HG03045 (cell line): ENCODE data around the gene EPHB6.

Experiments used
- ATAC-seq: cut with Tn5 transposase; IDR thresholded peaks from one replicate; pipeline ENCODE4 v1.9.1; 2021; ENCODE audit warnings: mild to moderate bottlenecking, moderate library complexity; ENCODE audit not compliant: unreplicated experiment

EPHB6 gene, protein sequence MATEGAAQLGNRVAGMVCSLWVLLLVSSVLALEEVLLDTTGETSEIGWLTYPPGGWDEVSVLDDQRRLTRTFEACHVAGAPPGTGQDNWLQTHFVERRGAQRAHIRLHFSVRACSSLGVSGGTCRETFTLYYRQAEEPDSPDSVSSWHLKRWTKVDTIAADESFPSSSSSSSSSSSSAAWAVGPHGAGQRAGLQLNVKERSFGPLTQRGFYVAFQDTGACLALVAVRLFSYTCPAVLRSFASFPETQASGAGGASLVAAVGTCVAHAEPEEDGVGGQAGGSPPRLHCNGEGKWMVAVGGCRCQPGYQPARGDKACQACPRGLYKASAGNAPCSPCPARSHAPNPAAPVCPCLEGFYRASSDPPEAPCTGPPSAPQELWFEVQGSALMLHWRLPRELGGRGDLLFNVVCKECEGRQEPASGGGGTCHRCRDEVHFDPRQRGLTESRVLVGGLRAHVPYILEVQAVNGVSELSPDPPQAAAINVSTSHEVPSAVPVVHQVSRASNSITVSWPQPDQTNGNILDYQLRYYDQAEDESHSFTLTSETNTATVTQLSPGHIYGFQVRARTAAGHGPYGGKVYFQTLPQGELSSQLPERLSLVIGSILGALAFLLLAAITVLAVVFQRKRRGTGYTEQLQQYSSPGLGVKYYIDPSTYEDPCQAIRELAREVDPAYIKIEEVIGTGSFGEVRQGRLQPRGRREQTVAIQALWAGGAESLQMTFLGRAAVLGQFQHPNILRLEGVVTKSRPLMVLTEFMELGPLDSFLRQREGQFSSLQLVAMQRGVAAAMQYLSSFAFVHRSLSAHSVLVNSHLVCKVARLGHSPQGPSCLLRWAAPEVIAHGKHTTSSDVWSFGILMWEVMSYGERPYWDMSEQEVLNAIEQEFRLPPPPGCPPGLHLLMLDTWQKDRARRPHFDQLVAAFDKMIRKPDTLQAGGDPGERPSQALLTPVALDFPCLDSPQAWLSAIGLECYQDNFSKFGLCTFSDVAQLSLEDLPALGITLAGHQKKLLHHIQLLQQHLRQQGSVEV

DNA sequence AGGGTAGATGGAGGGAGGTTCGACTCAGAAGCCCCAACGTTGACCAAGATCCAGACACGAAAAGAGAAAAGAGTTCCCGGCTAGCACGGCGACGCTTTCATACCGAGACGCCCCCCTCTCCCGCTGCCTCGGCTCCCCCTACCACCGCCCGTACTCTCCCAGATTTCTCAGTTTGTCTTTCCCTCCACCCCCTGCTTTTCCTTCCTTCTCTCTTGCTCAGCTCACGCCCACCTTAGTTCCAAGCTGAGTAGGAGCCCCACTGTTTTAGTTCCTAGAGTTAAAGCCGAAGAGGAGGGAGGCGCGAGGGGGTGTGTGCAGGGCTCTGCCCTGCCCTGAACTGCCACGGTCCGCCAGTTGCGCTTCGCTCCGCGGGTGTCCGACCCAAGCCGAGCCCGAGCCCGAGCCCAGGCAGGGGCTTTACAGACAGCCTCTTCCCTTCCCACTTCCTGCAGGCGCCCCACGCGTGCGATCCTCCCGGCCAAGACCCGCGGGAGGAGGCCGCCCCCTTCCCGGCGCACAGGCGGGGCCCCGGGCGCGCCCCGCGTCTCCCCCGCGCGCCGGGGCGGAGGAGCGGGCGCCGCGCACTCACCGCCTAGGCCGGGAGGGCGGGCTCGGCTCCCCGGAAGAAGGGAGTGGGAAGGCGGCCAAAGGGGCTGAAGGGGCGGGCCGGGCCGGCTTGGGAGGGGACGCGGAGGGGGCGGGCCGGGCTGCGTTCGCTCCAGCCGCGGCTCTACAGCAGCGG lies at the start of gene EPHB6:
Gene EPHB6 (plus strand): TSS at position 705 of the 742 bp plus-strand sequence. CDS start 8,152 bp downstream, outside the sequence.
- peak; percentile 61 for ATAC-seq

DNA sequence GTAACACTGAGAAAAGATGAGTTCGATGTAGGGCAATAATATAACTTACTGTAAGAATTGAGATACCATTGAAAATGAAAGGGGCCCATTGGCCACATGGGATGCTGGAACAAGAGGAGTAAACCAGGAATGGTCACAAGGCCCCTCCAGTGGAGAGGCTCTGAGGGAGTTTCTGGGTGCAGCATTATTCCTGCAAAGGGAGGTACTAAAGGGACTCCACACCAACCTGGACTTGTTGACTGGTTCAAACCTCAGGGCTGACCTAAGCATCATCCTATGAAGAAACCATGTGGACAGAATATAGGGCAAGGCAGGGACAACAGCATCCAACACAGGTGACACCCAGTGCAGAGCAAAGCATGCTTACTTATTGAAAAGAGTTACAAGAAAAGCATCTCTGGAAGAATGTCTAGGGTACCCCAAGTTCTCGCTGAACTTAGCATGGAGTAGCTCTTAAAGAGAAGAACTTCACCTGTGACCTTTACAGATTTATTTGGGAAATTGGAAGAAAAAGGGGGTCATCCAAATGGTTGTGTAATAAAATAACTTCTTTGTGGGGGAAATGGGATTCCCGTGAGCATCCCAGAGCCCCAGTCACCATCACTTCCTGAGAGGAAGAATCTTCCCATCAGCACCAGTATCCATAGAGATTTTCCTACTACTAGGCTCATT lies 49.4 kb upstream of the EPHB6 start:
- ATAC-seq: no peak

DNA sequence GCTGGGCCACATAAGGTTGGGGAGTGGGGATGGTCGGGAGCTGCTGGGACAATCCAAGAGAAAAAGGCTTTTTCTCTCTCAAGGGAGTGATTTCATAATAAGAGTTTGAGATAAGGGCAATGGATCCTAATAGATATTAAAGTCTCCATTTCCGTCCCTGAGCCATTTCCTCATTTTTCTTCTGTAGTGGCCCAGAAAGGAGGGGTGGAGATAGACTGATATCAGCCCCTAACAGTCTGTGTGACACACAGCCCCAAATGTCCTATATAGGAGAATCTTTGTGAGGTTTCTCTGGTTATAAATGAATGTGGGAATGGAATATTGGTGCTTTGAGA lies 48.9 kb upstream of the EPHB6 start:
- ATAC-seq: no peak

DNA sequence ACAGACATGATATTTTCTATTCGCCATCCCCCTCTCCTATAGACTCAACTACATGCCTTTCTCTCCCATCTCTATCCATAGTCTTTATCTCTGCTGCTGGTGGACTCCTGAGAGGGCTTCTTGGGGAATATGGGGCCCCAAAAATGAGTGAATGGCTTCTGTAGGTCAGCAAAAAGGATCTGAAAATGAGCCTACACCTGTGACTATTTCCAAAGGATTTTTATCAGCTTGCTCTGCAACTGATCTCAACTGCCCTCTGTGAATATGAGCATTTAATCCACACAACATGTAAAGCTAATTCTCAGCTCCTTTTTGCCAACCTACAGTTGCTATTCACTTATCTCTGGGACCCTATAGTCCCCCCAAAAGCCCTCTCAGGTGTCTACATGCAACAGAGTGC lies 47.9 kb upstream of the EPHB6 start:
- ATAC-seq: no peak

DNA sequence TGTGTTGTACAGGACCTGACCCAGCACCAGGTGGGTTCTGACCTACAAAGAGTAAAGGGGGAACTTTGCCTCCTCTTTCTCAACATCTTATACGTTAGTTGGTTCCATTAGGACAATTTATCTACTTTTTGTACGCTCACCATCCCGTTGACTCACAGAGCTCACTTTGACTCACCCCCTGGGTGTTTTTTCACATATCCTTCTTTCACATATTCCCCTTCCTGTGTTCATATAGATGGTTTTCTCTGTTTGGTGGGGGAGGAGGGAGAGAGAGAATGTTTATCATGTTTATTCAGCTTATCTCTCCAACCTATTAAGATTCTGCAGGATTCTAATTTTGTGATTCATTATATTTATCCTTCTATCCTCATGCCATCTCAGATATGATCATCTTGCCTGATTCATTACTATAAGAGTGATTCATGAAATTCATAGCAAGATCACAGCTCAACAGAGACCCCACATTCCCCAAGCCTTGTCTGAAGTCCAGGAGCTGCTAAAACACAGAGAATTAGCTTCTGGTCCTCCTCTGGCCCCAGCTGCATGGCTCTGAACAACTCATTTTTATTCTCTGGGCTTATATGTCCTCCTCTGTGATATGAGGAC lies 46.9 kb upstream of the EPHB6 start:
- no peak for ATAC-seq

DNA sequence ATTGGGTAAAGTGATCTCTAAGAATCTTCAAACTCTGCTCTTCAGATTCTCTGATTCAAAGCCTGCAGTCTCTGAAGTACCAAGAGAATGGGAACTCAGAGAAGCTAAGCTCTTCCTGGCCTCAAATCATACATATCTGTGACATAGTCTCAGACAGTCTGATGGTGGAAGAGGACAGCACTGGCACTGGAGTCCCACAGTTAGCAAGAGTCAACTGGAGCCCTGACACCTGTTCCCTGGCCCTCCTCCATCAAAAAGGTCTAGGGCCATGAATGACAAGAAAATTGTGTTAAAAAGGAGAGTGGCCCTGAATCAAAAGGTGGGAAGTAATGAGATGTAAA lies 46.4 kb upstream of the EPHB6 start:
- peak; percentile 33 for ATAC-seq

DNA sequence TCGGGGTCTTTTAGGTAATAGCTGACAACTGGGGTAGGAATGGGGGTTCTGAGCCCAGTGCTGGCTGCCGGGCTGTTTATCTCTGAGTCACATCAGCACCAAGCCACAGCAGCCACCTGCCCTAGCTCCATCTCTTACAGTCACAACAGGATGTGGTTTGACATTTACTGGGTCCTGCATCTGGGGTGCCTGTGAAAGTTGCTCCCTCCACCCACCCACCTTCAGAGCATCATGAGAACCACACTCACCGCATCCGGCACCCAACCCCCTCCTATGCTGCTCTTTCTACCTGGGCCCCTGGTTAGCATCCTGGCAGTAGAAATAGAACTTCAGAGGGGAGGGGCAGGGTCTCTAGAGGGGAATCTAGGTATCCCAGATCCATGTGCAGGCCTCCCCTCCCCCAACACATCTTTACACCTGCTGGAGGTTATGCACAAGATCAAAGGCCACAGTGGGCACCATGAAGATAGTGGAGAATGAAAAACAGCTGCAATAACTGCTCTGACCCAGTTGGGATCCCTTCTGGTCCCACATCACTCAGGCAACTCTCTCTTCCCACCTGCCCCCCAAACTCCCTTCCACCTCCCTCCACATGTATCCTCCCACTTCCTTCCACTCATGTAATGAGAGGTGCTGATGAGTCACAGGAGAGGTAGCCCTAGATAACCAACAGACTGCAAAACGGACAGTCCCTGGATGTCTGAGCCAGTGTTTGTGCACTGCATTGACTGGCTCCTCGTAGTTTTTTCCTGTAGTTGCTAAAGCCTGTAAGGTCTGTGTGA lies 45.9 kb upstream of the EPHB6 start:
- peak; percentile 90 for ATAC-seq

DNA sequence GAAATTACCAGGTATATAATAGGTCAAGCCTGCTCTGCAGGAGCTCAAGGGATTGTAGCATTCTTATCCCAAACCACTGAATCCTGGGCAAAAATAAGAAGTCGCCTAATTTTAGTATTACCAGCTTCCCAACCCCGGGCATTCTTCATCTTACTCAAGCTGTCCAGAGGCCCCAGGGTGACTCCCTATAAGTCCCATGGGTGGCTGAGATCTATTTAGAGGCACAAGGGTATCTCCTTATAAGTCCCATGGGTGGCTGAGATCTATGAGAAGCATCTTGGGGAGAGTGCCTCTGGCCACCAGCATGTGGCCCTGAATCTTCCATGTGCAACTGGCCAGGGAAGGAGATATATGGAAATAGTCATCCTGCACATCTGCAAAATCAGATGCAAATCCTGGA lies 45.2 kb upstream of the EPHB6 start:
- ATAC-seq: no peak

DNA sequence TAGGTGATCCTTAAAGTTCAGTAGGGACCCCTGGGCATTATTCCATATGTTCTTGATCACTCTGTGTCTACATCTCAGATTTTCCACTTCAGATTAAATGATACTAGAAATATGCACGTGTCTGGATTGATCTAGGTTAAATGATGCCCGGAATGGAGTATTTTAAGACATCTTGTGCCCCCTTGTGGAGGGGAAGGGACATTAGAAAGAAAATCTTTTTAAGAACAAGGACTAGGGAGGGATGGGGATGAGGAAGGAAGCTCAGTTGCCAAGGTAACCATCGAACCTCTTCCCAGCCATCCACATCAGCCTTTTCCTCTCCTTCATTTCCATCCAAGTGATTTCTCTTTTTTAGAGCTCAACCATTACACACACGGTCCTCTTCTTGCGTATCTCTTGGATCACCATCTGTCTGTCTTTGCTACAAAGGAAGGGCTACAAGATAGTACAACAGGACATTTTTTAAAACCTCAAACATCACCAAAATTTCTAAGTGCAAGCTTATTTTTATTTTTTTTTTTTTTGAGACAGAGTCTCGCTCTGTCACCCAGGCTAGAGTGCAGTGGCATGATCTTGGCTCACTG lies 43.6 kb upstream of the EPHB6 start:
- no peak for ATAC-seq

DNA sequence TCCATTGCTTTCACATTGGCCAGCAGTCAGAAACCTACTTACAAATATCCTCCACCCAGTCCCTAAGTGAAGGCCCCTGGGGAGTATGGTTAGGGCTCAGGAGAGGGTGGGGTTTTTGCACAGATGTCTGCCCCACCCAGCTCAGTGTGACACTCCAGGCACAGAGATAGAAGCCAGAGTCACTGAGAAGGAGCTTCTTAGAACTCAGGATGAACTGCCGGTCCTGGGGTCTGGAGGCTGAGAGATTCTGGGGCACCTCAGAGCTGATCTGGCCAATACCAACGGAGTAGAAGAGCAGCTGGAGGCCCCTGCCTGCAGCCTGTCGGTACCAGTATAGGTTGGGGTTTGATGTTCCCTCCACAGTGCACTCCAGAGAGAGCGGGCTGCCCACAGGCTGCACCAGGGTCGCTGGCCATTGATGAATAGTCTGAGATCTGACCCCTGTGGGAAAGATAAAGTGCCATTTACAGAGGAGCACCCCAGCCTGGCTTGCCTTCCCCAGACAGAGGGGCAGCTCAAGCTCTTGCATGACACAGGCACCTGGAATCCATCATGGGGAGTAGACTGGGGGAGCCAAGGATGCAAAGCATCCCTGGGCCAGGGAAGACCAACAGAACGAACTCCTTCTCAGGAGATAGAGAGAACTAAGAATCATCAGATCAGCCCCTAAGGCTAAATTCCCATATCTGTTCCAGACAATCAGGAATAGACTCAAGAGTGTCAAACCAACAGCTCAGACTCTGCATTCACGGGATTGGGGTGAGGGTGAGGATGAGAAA lies 42.2 kb upstream of the EPHB6 start:
- no peak for ATAC-seq

DNA sequence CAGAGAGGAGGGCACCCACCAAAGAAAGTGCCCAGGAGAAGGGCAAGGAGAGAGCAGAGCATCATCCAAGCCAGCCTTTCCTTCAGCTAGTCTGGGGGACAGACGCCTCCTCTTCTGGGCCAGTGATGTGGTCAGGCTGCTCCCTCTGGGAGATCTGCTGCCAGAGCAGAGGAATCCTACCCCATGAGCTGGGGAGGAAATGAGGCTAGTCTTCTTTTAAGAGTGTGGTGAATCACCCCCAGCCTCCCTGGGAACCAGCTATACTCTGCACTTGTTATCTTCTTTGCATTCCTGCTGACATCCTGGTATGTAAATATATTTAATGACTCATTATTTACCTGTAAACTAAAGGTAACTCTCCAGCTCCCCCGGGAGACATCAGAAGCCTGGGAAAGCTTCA lies 41.6 kb upstream of the EPHB6 start:
- no peak for ATAC-seq

DNA sequence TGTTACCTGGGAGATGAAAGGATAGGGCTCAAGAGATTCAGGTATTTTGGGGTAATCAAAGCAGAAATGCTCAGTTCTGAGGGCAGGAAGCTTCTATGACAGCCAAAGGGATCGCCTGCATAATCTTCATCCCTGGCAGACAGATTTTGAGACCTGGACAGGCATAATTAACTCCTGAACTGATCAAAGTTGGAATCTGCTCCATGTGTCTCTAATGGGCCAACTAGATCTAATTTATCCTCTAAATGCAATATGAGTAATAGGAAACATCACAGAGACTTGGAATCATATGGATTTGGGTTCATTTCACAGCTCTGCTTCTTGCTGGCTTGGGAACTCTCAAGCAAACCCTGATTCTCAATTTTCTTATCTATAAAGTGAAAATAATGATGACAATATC lies 41.2 kb upstream of the EPHB6 start:
- no peak for ATAC-seq

DNA sequence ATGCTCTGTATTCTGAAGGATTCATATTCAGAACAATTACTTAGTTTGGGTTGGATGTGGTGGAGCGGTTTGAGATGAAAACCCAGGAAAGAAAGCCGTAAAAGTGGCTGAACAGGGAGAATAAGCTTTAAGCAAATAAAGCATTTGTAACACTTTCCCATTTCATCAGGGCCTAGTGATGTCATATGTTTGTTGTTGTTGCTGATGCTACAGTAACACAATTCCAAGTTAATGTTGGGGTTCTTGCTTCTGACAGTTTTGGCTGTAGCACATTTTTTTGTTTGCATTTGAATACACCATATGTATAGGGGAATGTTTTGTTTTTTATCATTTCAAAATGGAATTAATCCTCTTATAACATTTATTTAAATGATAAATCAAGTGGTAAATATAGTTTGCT lies 40.4 kb upstream of the EPHB6 start:
- no peak for ATAC-seq

DNA sequence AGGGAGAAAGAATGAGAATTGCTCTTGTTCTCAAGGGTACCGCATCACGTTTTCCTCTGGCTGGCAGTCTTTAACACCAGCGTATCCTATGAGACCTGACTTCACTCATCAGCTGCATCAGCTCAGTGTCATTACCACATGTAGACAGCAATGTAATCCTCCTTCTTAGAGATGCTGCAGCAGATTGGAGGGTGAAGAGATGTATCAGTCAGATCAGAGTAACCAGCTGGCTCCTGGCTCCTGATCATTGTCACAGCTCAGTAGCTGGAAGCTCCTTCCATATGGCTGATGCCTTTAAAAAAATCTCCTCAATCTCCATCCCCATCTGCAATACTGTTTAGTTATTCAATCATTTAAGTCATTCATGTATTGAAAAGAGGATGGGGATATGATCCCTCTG lies 39.7 kb upstream of the EPHB6 start:
- ATAC-seq: no peak

DNA sequence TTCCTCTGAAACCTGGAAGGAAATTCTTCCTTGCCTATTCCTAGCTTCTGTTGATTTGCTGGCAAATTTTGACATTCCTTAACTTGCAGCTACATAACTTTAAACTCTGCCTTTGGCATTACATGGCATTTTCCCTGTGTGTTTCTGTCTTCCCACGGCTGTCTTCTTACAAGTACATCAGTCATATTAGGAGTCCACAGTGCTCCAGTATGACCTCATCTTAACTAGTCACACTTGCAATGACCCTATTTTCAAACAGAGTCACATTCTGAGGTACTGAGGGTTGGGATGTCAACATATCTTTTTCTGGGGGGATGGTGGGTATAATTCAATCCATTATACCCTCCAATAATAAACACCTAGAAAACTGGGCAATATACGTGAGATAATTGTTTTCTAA lies 37.4 kb upstream of the EPHB6 start:
- no peak for ATAC-seq

DNA sequence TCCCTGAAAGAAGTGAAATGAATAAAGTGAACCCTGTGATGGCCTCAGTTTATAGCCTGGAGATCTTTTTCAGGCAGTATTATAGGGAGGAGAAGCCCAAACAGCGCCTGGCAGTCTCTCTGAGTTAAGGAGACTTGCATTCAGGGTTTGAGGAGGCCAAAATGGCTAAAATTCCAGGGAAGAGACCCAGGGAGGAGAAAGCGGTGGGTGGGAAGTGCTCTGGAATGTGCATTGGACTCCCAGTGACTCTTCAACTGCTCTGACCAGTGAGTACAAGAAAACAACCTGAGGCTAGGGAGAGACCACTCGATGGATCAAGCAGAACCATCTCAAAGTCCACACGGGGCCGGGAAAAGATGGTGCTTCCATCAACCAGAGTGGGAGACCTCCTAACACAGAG lies 35.3 kb upstream of the EPHB6 start:
- ATAC-seq: no peak

DNA sequence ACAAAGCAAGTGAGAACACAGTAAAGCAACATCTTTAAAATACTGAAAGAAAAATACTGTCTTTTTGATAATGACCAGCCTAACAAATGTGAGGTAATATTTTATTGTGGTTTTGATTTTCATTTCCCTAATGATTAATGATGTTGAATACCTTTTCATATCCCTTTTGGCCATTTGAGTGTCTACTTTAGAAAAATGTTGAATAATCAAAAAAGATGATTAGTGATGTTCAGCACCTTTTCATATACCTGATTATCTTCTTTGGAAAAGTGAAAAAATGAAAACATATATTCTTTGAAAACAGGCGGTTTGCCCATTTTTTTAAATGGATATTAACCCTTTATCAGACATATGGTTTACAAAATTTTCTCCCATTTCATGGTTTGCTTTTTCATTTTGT lies 32.2 kb upstream of the EPHB6 start:
- no peak for ATAC-seq

DNA sequence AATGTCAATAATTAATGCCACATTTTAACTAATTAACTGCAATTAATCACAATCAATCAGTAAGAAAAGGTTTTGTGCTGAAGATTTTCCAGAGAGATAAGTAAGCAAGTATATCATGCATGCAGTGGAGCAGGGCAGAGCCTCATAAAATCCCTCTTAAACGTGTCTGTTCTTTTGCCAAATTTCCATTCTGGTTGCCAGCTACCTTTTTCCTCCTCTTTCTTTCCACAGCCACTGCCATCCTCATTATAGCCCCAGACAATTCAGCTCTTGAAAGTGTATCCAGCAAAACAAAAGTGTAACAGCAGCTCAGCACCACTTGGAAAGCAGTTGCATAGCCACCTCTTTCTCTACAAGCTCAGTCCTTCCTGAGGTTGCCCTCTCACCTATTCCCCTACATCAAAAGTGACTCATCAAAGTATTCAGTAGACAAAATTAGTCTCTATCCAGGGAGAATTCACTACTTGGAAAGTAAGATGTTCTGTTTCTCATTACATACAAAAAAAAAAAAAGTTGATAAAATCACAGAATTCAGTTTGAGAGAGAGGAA lies 26.9 kb upstream of the EPHB6 start:
- ATAC-seq: no peak
